ENCODE results near the gene PRKCZ. TPM values are rescaled to one million over a fixed set of nuclear protein-coding genes. Genes with fewer than 3 reads are reported as not detected.

The PRKCZ gene
- total RNA-seq, 4 donors from 2014 or later, result 0.49 to 1.9 (median 1.1) TPM; not detected in 1

DNA sequence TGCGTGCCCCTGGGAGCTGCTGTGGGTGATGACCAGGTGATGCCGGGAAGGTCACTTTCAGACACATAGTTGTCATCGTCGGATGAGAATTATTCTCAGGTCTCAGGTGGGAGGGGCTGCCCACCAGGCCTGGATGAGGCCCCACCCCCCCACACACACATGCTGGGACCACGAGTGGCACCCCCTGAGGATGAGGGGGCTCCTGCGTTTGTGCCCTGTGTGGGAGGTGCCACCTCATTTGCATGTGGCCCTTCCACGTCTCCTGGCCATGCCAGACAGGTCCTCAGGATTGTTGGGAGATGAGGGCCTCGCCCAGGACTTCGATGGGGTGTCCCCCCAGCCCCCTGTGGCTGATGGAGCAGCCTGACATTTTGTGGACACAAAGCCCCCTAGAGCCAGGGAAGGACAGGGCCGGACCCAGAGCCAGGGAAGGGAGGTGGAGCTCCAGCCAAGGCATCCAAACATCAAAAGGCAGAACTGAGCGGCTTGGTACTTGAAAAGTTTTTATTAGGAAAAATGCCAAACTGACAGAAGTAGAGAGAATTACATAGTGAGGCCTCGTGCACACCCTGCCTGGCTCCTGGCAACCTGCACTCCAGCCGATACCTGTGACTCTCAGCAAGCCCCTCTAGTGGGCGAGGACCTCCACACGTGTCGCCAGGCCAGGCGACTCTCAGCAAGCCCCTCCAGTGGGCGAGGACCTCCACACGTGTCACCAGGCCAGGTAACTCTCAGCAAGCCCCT, 55.7 kb downstream of the PRKCZ start:
- TF ChIP-seq, protein P1, sequence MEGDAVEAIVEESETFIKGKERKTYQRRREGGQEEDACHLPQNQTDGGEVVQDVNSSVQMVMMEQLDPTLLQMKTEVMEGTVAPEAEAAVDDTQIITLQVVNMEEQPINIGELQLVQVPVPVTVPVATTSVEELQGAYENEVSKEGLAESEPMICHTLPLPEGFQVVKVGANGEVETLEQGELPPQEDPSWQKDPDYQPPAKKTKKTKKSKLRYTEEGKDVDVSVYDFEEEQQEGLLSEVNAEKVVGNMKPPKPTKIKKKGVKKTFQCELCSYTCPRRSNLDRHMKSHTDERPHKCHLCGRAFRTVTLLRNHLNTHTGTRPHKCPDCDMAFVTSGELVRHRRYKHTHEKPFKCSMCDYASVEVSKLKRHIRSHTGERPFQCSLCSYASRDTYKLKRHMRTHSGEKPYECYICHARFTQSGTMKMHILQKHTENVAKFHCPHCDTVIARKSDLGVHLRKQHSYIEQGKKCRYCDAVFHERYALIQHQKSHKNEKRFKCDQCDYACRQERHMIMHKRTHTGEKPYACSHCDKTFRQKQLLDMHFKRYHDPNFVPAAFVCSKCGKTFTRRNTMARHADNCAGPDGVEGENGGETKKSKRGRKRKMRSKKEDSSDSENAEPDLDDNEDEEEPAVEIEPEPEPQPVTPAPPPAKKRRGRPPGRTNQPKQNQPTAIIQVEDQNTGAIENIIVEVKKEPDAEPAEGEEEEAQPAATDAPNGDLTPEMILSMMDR (IDR thresholded peaks at IDR 0.05; ENCODE audit: low read depth), result no peak

DNA sequence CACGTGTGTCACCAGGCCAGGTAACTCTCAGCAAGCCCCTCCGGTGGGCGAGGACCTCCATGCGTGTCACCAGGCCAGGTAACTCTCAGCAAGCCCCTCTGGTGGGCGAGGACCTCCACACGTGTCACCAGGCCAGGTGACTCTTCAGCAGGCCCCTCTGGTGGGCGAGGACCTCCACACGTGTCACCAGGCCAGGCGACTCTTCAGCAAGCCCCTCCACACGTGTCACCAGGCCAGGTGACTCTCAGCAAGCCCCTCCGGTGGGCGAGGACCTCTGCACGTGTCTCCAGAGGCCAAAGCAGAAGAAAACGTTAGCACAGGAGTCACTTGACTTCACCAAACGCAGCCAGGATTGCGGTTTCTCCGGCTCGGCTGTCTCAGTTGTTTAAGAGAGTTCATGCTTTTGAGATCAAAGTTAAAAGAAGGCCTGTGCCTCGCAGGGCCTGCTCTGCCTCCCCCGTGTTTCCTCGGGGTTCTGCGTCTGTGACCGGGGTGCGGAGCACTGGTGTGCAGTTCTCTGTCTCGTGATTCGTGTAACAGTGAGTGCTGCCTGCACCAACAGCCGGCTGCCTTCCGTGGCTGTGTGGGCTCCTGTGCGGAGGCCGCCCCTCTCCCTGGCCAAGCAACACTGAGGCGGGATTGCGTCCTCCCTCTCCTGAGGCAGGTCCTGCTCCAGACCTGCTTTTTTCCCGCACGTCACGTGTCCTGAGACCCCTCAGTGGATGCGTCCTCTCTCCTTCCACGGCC, 56.6 kb downstream of the PRKCZ start:
- TF ChIP-seq, protein P1 (IDR thresholded peaks at IDR 0.05; ENCODE audit: low read depth), result no peak

DNA sequence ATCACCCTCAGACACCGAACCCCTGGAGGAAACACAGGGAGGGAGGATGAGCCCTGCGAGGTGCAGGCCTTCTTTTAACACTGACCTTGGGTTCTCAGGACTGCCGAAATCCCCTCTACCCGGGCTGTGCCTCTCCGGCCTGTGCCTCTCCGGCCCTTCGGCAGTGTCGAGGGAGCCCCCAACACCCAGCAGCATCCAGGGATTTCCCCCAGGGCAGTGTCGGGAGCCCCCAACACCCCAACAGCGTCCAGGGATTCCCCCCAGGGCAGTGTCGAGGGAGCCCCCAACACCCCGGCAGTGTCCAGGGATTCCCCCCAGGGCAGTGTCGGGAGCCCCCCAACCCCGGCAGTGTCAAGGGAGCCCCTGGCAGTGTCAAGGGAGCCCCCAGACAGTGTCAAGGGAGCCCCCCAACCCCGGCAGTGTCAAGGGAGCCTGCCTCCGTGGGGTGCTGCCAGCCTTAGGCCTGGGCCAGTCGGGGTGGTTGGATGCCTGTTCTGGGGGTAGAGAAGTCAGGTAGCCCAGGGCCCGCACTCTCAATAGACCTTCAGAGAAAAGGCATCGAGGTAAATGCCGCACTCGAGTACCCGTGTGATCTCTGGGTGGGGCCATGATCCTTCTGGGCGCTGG, 57.5 kb downstream of the PRKCZ start:
- TF ChIP-seq, protein P1 (IDR thresholded peaks at IDR 0.05; ENCODE audit: low read depth), result no peak

DNA sequence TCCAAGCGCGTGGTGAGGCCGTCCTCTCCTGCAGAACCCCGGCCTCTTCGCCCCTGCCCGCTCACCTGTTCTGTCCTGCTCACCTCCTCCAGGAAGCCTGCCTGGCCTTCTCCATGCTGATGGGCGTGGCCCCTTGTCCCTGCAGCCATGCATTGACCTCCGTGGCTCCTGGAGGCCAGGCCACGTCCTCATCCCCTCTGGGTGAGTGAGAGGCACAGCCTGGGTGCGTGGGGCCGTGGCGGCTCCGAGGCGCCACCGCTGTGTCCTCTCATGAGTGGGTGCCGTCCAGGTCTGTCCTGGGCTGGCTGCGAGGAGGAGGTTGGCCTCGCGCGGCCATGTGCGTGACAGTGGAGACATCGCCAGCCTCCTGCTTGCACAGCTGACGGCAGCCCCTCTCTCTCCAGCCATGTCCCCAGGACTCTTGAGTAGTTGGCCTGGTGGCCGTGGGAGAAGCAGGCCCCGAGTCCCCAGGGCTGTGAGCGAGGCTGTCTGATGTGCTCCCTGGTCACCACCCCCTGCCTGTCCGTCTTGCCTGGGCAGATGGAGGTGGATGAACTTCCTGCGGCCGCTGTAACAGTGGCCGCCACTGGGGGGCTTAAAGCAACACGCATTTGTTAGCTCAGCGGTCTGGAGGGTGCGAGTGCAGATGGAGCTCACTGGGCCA, 58.1 kb downstream of the PRKCZ start:
- TF ChIP-seq, protein P1 (IDR thresholded peaks at IDR 0.05; ENCODE audit: low read depth), result no peak

DNA sequence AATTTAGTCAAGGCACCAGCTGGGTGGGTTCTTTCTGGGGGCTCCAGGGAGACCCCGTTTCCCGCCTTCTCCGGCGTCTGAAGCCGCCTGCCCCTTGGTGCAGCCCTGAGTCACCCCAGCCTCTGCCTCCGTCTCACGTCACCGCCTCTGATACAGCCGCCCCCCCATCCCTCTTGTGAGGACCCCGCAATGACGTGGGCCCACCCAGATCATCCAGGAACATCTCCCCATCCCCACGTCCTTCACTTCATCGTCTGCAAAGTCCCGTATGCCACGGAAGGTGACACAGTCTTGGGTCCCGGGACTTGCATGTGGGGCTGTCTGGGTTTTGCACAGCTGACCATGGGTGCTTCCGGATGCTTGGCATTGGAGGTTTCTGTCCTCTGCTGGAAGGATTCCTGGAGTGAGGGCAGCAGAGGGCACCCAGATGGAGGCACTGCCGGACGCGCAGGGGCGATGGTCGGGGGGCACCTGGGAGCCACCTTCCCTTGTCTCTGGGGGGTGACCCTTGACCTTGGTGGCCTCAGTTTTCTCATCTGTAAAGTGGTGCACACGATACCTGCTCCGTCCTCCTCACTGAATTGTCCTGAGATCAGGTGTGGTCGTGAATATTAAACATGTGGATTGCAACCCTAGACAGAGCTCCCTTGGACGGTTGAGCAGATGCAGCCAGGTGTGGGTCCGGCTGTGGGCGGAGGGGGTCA, 58.8 kb downstream of the PRKCZ start:
- TF ChIP-seq, protein P1 (IDR thresholded peaks at IDR 0.05; ENCODE audit: low read depth), result no peak

DNA sequence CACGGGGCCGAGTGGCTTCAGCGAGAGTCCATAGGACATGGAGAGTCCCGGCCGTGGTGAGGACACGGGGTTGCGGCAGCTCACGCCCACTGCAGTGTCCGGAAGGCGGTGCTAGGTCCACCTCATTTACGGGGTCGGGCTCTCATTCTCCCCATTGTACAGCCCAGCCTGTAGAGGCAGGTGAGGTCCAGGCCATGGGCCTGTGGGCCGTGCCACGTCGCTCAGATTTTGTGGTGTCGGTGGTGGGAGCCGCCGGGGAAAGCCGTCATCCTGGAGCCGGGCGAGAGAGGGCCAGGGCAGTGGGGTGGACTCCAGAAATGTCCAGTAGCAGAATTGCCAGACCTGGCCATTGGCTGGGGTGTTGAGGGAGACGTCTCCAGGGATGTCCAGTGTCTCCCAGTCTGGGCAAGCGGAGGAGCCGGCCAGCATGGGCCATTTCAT, 59.4 kb downstream of the PRKCZ start:
- TF ChIP-seq, protein P1 (IDR thresholded peaks at IDR 0.05; ENCODE audit: low read depth), result no peak

Measured in subcutaneous adipose tissue (tissue), 4 donors.